ENCODE data around the gene SYK.

The SYK gene

GRCh38 chr9:90909225-90909624 lies 107.6 kb downstream of the SYK start:
- DNase-seq = no peak

GRCh38 chr9:90909747-90910283 lies 108.2 kb downstream of the SYK start:
- DNase-seq = no peak

GRCh38 chr9:90914196-90914595 lies 112.6 kb downstream of the SYK start:
- DNase-seq = no peak

GRCh38 chr9:90914868-90915483 lies 113.4 kb downstream of the SYK start:
- peak; percentile 18 for DNase-seq

- no peak for DNase-seq
Measured at GRCh38 chr9:90915693-90916092, 114.1 kb downstream of the SYK start.

GRCh38 chr9:90916147-90916734 lies 114.6 kb downstream of the SYK start:
- no peak for DNase-seq

GRCh38 chr9:90919883-90920282 lies 118.3 kb downstream of the SYK start:
- DNase-seq = no peak

GRCh38 chr9:90921104-90921503 lies 119.5 kb downstream of the SYK start:
- no peak for DNase-seq

GRCh38 chr9:90921969-90922368 lies 120.3 kb downstream of the SYK start:
- no peak for DNase-seq

GRCh38 chr9:90925581-90926257 lies 124.1 kb downstream of the SYK start:
- no peak for DNase-seq

- no peak for DNase-seq
Measured at GRCh38 chr9:90926936-90927335, 125.3 kb downstream of the SYK start.

- DNase-seq = no peak
Measured at GRCh38 chr9:90927496-90927895, 125.9 kb downstream of the SYK start.

- DNase-seq = no peak
Measured at GRCh38 chr9:90929626-90930025, 128.0 kb downstream of the SYK start.

GRCh38 chr9:90933468-90933867 lies 131.8 kb downstream of the SYK start:
- no peak for DNase-seq

GRCh38 chr9:90939351-90939750 lies 137.7 kb downstream of the SYK start:
- no peak for DNase-seq

GRCh38 chr9:90940280-90940679 lies 138.7 kb downstream of the SYK start:
- DNase-seq = no peak

- no peak for DNase-seq
Measured at GRCh38 chr9:90941661-90942060, 140.0 kb downstream of the SYK start.

- no peak for DNase-seq
Measured at GRCh38 chr9:90942555-90942954, 140.9 kb downstream of the SYK start.

- no peak for DNase-seq
Measured at GRCh38 chr9:90943341-90943740, 141.7 kb downstream of the SYK start.

- DNase-seq = no peak
Measured at GRCh38 chr9:90945336-90945735, 143.7 kb downstream of the SYK start.

GRCh38 chr9:90946982-90947381 lies 145.4 kb downstream of the SYK start:
- no peak for DNase-seq

Measured in activated gamma-delta T cell (primary cell).